ENCODE results near the gene ESR1. TPM values are rescaled to one million over a fixed set of nuclear protein-coding genes. Genes with fewer than 3 reads are reported as not detected.

ESR1 gene
- total RNA-seq, 1 experiment from 2014 or later: not detected

- H2AFZ ChIP-seq (ENCODE audit: low read length): no peak overlapping the region
- TF ChIP-seq, protein P1, sequence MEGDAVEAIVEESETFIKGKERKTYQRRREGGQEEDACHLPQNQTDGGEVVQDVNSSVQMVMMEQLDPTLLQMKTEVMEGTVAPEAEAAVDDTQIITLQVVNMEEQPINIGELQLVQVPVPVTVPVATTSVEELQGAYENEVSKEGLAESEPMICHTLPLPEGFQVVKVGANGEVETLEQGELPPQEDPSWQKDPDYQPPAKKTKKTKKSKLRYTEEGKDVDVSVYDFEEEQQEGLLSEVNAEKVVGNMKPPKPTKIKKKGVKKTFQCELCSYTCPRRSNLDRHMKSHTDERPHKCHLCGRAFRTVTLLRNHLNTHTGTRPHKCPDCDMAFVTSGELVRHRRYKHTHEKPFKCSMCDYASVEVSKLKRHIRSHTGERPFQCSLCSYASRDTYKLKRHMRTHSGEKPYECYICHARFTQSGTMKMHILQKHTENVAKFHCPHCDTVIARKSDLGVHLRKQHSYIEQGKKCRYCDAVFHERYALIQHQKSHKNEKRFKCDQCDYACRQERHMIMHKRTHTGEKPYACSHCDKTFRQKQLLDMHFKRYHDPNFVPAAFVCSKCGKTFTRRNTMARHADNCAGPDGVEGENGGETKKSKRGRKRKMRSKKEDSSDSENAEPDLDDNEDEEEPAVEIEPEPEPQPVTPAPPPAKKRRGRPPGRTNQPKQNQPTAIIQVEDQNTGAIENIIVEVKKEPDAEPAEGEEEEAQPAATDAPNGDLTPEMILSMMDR (conservative IDR thresholded peaks at IDR 0.05): no peak
- no peak overlapping the region for H3K18ac ChIP-seq (ENCODE audit: insufficient read length, low read depth, low read length)
- no peaks in the 10 kb centered on the region for H3K9me3 ChIP-seq (ENCODE audit: control insufficient read depth, low read depth, low read length)
- H3T11ph ChIP-seq (ENCODE audit: low read length): no peak overlapping the region
- H3K27me3 ChIP-seq (ENCODE audit: insufficient read depth, low read length): no peaks in the 10 kb centered on the region
- no peak overlapping the region for H3K4me2 ChIP-seq (ENCODE audit: insufficient read depth, insufficient read length, low read length)
- no peak overlapping the region for H4K8ac ChIP-seq (replicated peaks; ENCODE audit: insufficient read length, low read depth, low read length)
- H2BK15ac ChIP-seq (ENCODE audit: low read depth, low read length): no peak overlapping the region
- H3K4ac ChIP-seq (ENCODE audit: low read depth, low read length): no peak overlapping the region
- no peak overlapping the region for H3K14ac ChIP-seq (ENCODE audit: insufficient read depth, low read length)
- no peaks in the 10 kb centered on the region for H4K20me1 ChIP-seq (ENCODE audit: control insufficient read depth, insufficient read depth, insufficient read length)
- no peaks in the 10 kb centered on the region for H3K36me3 Mint-ChIP-seq (ENCODE audit: insufficient read depth in 1 of 3, low read depth in 3 of 3)
- H3K27ac Mint-ChIP-seq: no peak overlapping the region; a peak in 1 of 7 replicates
- H3K79me1 ChIP-seq (ENCODE audit: insufficient read depth, low read depth, low read length, poor library complexity, severe bottlenecking): no peaks in the 10 kb centered on the region
- no peak overlapping the region for H3K9ac ChIP-seq (ENCODE audit: extremely low read depth, insufficient read length, low read length)
- no peak overlapping the region for H4K5ac ChIP-seq (ENCODE audit: insufficient read length, low read depth, low read length)
- H3K27me3 Mint-ChIP-seq (ENCODE audit: low read depth): no peaks in the 10 kb centered on the region
- WGBS (ENCODE audit: extremely low coverage, insufficient read length, low lambda C conversion rate): no CpG with 5 or more reads among the region's 3 CpGs
- no peak overlapping the region for H2BK120ac ChIP-seq (ENCODE audit: low read depth, low read length, poor library complexity, severe bottlenecking)
- DNase-seq: no peak
- H3K9me3 Mint-ChIP-seq: no peaks in the 10 kb centered on the region
- no peak overlapping the region for H3K56ac ChIP-seq (ENCODE audit: insufficient read length, low read depth, low read length)
- no peaks in the 10 kb centered on the region for H3K4me1 ChIP-seq (ENCODE audit: insufficient read depth, low read length)
- H3K23me2 ChIP-seq (ENCODE audit: insufficient read length, low read depth, low read length, poor library complexity, severe bottlenecking): no peaks in the 10 kb centered on the region
- H3K23ac ChIP-seq (ENCODE audit: insufficient read length, low read depth, low read length): no peak overlapping the region
- H2BK12ac ChIP-seq (ENCODE audit: insufficient read length, low read depth, low read length): no peak overlapping the region
- no peak overlapping the region for H3K4me3 Mint-ChIP-seq
- H2AK5ac ChIP-seq (ENCODE audit: insufficient read length, low read length): no peak overlapping the region
- peaks cover 3 to 6% of the 10 kb centered on the region in 2 experiments; a peak in 1 of 4 replicates for H3K4me1 Mint-ChIP-seq
- no peaks in the 10 kb centered on the region for H3K79me2 ChIP-seq (ENCODE audit: insufficient read depth, low read length)
- H2BK5ac ChIP-seq (ENCODE audit: insufficient read length, low read length): no peak overlapping the region
- H2BK20ac ChIP-seq (ENCODE audit: low read depth, low read length, poor library complexity, severe bottlenecking): no peak overlapping the region
- no peak overlapping the region for H3K27ac ChIP-seq (ENCODE audit: insufficient read length, low read depth, low read length)
- H4K91ac ChIP-seq (ENCODE audit: insufficient read length, low read depth, low read length): no peak overlapping the region
Measured at GRCh38 chr6:152160346-152160745, 352.9 kb downstream of the ESR1 start.
